ENCODE measurements around the gene CNST. TPM values are rescaled to one million over a fixed set of nuclear protein-coding genes. Genes with fewer than 3 reads are reported as not detected.

The CNST gene
- total RNA-seq, 1 experiment from 2014 or later: 21.0 TPM

- Histone ChIP-seq H3K4me1 (ENCODE audit: insufficient read depth, low read length, poor library complexity, severe bottlenecking) (no peaks in the 10 kb centered on the region), H3K27me3 (replicated peaks; ENCODE audit: insufficient read depth, low read depth, low read length, poor library complexity) (no peaks in the 10 kb centered on the region), H3K4me3 (ENCODE audit: low read depth, low read length, poor library complexity, severe bottlenecking) (no peak overlapping the region), H3K9me3 (ENCODE audit: low read depth, low read length, poor library complexity, severe bottlenecking) (no peaks in the 10 kb centered on the region), H3K27ac (ENCODE audit: low read depth, low read length, poor library complexity, severe bottlenecking) (no peak overlapping the region), H3K36me3 (ENCODE audit: insufficient read depth, low read length, poor library complexity, severe bottlenecking) (no peaks in the 10 kb centered on the region)
- CTCF ChIA-PET: no interaction called here
- POLR2A ChIA-PET (ENCODE audit: low non-redundant PET): no interaction called here
- intact Hi-C loops (cut with micrococcal nuclease; ENCODE audit: unreplicated experiment): no loop called here
- TF ChIP-seq EZH2 (IDR thresholded peaks at IDR 0.05; ENCODE audit: borderline replicate concordance, low read depth, low read length, poor library complexity, severe bottlenecking): no peak
- no peak for TF ChIP-seq CTCF (conservative IDR thresholded peaks at IDR 0.05; ENCODE audit: low read depth, low read length)
- BruUV-seq (replicated peaks): no TSS peak
- no peak for DNase-seq (ENCODE audit: low spot score)
Measured at GRCh38 chr1:246661451-246661850, 95.2 kb downstream of the CNST start.

- CTCF ChIA-PET: no interaction called here
- BruUV-seq (replicated peaks): no TSS peak
- TF ChIP-seq EZH2 (IDR thresholded peaks at IDR 0.05; ENCODE audit: borderline replicate concordance, low read depth, low read length, poor library complexity, severe bottlenecking) (no peak), CTCF (conservative IDR thresholded peaks at IDR 0.05; ENCODE audit: low read depth, low read length) (no peak)
- Histone ChIP-seq H3K9me3 (ENCODE audit: low read depth, low read length, poor library complexity, severe bottlenecking) (no peaks in the 10 kb centered on the region), H3K4me3 (ENCODE audit: low read depth, low read length, poor library complexity, severe bottlenecking) (no peak overlapping the region), H3K27ac (ENCODE audit: low read depth, low read length, poor library complexity, severe bottlenecking) (no peak overlapping the region), H3K36me3 (ENCODE audit: insufficient read depth, low read length, poor library complexity, severe bottlenecking) (no peaks in the 10 kb centered on the region), H3K4me1 (ENCODE audit: insufficient read depth, low read length, poor library complexity, severe bottlenecking) (peaks cover 5% of the 10 kb centered on the region), H3K27me3 (replicated peaks; ENCODE audit: insufficient read depth, low read depth, low read length, poor library complexity) (no peaks in the 10 kb centered on the region)
- POLR2A ChIA-PET (ENCODE audit: low non-redundant PET): no interaction called here
- peak; percentile 46 for DNase-seq (ENCODE audit: low spot score)
- intact Hi-C loops (cut with micrococcal nuclease; ENCODE audit: unreplicated experiment): no loop called here
Measured at GRCh38 chr1:246667773-246668172, 101.5 kb downstream of the CNST start.

- no peak overlapping the region for H3K4me3 ChIP-seq (ENCODE audit: low read depth, low read length, poor library complexity, severe bottlenecking)
- no peak for DNase-seq (ENCODE audit: low spot score)
- BruUV-seq (replicated peaks): no TSS peak
- peaks cover 5% of the 10 kb centered on the region for H3K4me1 ChIP-seq (ENCODE audit: insufficient read depth, low read length, poor library complexity, severe bottlenecking)
- H3K27ac ChIP-seq (ENCODE audit: low read depth, low read length, poor library complexity, severe bottlenecking): no peak overlapping the region
- ChIA-PET CTCF (interaction anchor here (0.5 kb wide), 1 partner anchor 16 kb away, joined by 3 read pairs; no protein-coding TSS in a partner anchor), POLR2A (ENCODE audit: low non-redundant PET) (interaction anchor here (0.7 kb wide), 1 partner anchor 20 kb away, joined by 4 read pairs; no protein-coding TSS in a partner anchor)
- H3K9me3 ChIP-seq (ENCODE audit: low read depth, low read length, poor library complexity, severe bottlenecking): no peaks in the 10 kb centered on the region
- intact Hi-C loops (cut with micrococcal nuclease; ENCODE audit: unreplicated experiment): no loop called here
- H3K36me3 ChIP-seq (ENCODE audit: insufficient read depth, low read length, poor library complexity, severe bottlenecking): no peaks in the 10 kb centered on the region
- no peaks in the 10 kb centered on the region for H3K27me3 ChIP-seq (replicated peaks; ENCODE audit: insufficient read depth, low read depth, low read length, poor library complexity)
- TF ChIP-seq EZH2 (IDR thresholded peaks at IDR 0.05; ENCODE audit: borderline replicate concordance, low read depth, low read length, poor library complexity, severe bottlenecking) (no peak), CTCF (conservative IDR thresholded peaks at IDR 0.05; ENCODE audit: low read depth, low read length) (no peak)
Measured at GRCh38 chr1:246669659-246670058, 103.4 kb downstream of the CNST start.

Data from A673 (cell line).